HEK293 (cell line): ENCODE results near the gene PPP1R10.

ENCODE experiments used
- CTCF ChIA-PET: fragments of 350-600 bp; formaldehyde crosslinking; extraction: SDS; loops from one replicate; lab custom pipeline; 2021; ENCODE audit warnings: antibody characterized with exemption; lab: Yijun Ruan, JAX
- POLR2A ChIA-PET: fragments of 300-600 bp; formaldehyde crosslinking; extraction: SDS; loops from one replicate; lab custom pipeline; 2020; ENCODE audit warnings: antibody characterized with exemption, inconsistent platforms; lab: Yijun Ruan, JAX
- H3K27ac ChIP-seq: fragments of 200-500 bp; sonication (Bioruptor generic); 2 replicates; pipeline ENCODE4 v1.5.1; 2014; ENCODE audit warnings: low read depth, low read length, control low read depth, inconsistent platforms; ENCODE audit errors: extremely low read depth
- H3K36me3 ChIP-seq, 2 experiments: fragments of 200-500 bp in 1 of 2; sonication (Bioruptor generic) in 1 of 2; 1 replicate in 1 of 2; 2 replicates in 1 of 2; pipeline ENCODE4 v1.5.1; 2014 to 2017; ENCODE audit warnings: inconsistent platforms in 2 of 2, low read length in 2 of 2; ENCODE audit not compliant: control insufficient read depth in 2 of 2, insufficient read depth in 1 of 2
- H3K4me1 ChIP-seq: fragments of 200-500 bp; sonication (Bioruptor generic); 2 replicates; pipeline ENCODE4 v1.5.1; 2014; ENCODE audit warnings: mild to moderate bottlenecking, low read length, inconsistent platforms; ENCODE audit not compliant: control insufficient read depth, insufficient read depth
- H3K4me3 ChIP-seq: 2 replicates; pipeline ENCODE4 v1.5.1; 2011; ENCODE audit warnings: low read depth, mild to moderate bottlenecking, control low read depth, low read length, moderate library complexity
- H3K9me3 ChIP-seq: fragments of 200-500 bp; sonication (Bioruptor generic); 2 replicates; pipeline ENCODE4 v1.5.1; 2014; ENCODE audit warnings: low read depth, low read length, inconsistent platforms; ENCODE audit not compliant: control insufficient read depth, insufficient read depth
- BCL11B ChIP-seq: fragments of 450-650 bp; formaldehyde crosslinking; IDR thresholded peaks from 2 replicates; pipeline ENCODE4 v1.5.1; 2016; ENCODE audit warnings: low read depth, missing biosample characterization, missing genetic modification characterization
- EGR2 ChIP-seq: fragments of 450-650 bp; formaldehyde crosslinking; IDR thresholded peaks from 2 replicates; pipeline ENCODE4 v1.5.1; 2016; ENCODE audit warnings: low read depth, missing biosample characterization, missing genetic modification characterization
- GLI2 ChIP-seq: fragments of 450-650 bp; formaldehyde crosslinking; IDR thresholded peaks from 2 replicates; pipeline ENCODE4; 2017; ENCODE audit warnings: missing biosample characterization, missing genetic modification characterization, low read depth, borderline replicate concordance
- INSM2 ChIP-seq: fragments of 450-650 bp; formaldehyde crosslinking; IDR thresholded peaks from 2 replicates; pipeline ENCODE4 v1.5.1; 2016; ENCODE audit warnings: missing biosample characterization, missing genetic modification characterization
- KLF7 ChIP-seq: fragments of 450-650 bp; formaldehyde crosslinking; IDR thresholded peaks from 2 replicates; pipeline ENCODE4 v1.5.1; 2016; ENCODE audit warnings: missing biosample characterization, missing genetic modification characterization, borderline replicate concordance
- OSR2 ChIP-seq: fragments of 450-650 bp; formaldehyde crosslinking; IDR thresholded peaks from 2 replicates; pipeline ENCODE4 v1.5.1; 2016; ENCODE audit warnings: missing biosample characterization, missing genetic modification characterization
- PATZ1 ChIP-seq: fragments of 450-650 bp; formaldehyde crosslinking; IDR thresholded peaks from 2 replicates; pipeline ENCODE4 v1.5.1; 2016; ENCODE audit warnings: missing biosample characterization, missing genetic modification characterization
- PBX3 ChIP-seq: sonication (generic); formaldehyde crosslinking; IDR thresholded peaks from 2 replicates; pipeline ENCODE4 v1.8.1; 2022; ENCODE audit warnings: mild to moderate bottlenecking, moderate library complexity, missing genetic modification reagents
- SP2 ChIP-seq: fragments of 450-650 bp; formaldehyde crosslinking; IDR thresholded peaks from 2 replicates; pipeline ENCODE4 v1.5.1; 2016; ENCODE audit warnings: missing biosample characterization, missing genetic modification characterization
- YY1 ChIP-seq: fragments of 450-650 bp; formaldehyde crosslinking; IDR thresholded peaks from 2 replicates; pipeline ENCODE4 v1.5.1; 2018; ENCODE audit warnings: missing biosample characterization, missing genetic modification characterization
- YY2 ChIP-seq: fragments of 450-650 bp; formaldehyde crosslinking; IDR thresholded peaks from 2 replicates; pipeline ENCODE4 v1.5.1; 2016; ENCODE audit warnings: missing biosample characterization, missing genetic modification characterization
- ZEB2 ChIP-seq: fragments of 450-650 bp; formaldehyde crosslinking; IDR thresholded peaks from 2 replicates; pipeline ENCODE4 v1.5.1; 2016; ENCODE audit warnings: missing biosample characterization, missing genetic modification characterization
- ZFP37 ChIP-seq: fragments of 450-650 bp; formaldehyde crosslinking; IDR thresholded peaks from 2 replicates; pipeline ENCODE4 v1.5.1; 2016; ENCODE audit warnings: missing biosample characterization, missing genetic modification characterization
- ZNF184 ChIP-seq: fragments of 450-650 bp; IDR thresholded peaks from 2 replicates; pipeline ENCODE4 v1.5.1; 2018; ENCODE audit warnings: missing biosample characterization, mild to moderate bottlenecking, missing genetic modification characterization
- ZNF202 ChIP-seq: fragments of 450-650 bp; formaldehyde crosslinking; IDR thresholded peaks from 2 replicates; pipeline ENCODE4 v1.5.1; 2016; ENCODE audit warnings: missing biosample characterization, missing genetic modification characterization, borderline replicate concordance
- ZNF24 ChIP-seq: fragments of 450-650 bp; formaldehyde crosslinking; IDR thresholded peaks from 2 replicates; pipeline ENCODE4 v1.5.1; 2016; ENCODE audit warnings: missing biosample characterization, missing genetic modification characterization
- ZNF341 ChIP-seq: fragments of 450-650 bp; formaldehyde crosslinking; IDR thresholded peaks from 2 replicates; pipeline ENCODE4; 2016; ENCODE audit warnings: low read depth, missing biosample characterization, missing genetic modification characterization
- ZNF362 ChIP-seq: fragments of 450-650 bp; formaldehyde crosslinking; IDR thresholded peaks from 2 replicates; pipeline ENCODE4 v1.5.1; 2016; ENCODE audit warnings: missing biosample characterization, missing genetic modification characterization
- ZNF398 ChIP-seq: fragments of 450-650 bp; formaldehyde crosslinking; IDR thresholded peaks from 2 replicates; pipeline ENCODE4 v1.5.1; 2017; ENCODE audit warnings: missing biosample characterization, missing genetic modification characterization
- ZNF473 ChIP-seq: fragments of 450-650 bp; formaldehyde crosslinking; IDR thresholded peaks from 2 replicates; pipeline ENCODE4 v1.5.1; 2017; ENCODE audit warnings: missing biosample characterization, missing genetic modification characterization
- ZNF561 ChIP-seq: fragments of 450-650 bp; IDR thresholded peaks from 2 replicates; pipeline ENCODE4 v1.5.1; 2018; ENCODE audit warnings: missing biosample characterization, missing genetic modification characterization, borderline replicate concordance
- ZNF580 ChIP-seq: fragments of 450-650 bp; formaldehyde crosslinking; IDR thresholded peaks from 2 replicates; pipeline ENCODE4 v1.5.1; 2016; ENCODE audit warnings: missing biosample characterization, missing genetic modification characterization
- ZNF654 ChIP-seq: fragments of 450-650 bp; formaldehyde crosslinking; IDR thresholded peaks from 2 replicates; pipeline ENCODE4 v1.5.1; 2016; ENCODE audit warnings: low read depth, missing biosample characterization, missing genetic modification characterization
- ZNF701 ChIP-seq: fragments of 450-650 bp; formaldehyde crosslinking; IDR thresholded peaks from 2 replicates; pipeline ENCODE4 v1.5.1; 2016; ENCODE audit warnings: missing biosample characterization, missing genetic modification characterization
- ZNF791 ChIP-seq: fragments of 450-650 bp; formaldehyde crosslinking; IDR thresholded peaks from 2 replicates; pipeline ENCODE4 v1.5.1; 2016; ENCODE audit warnings: missing biosample characterization, missing genetic modification characterization
- ZNF830 ChIP-seq: fragments of 450-650 bp; IDR thresholded peaks from 2 replicates; pipeline ENCODE4 v1.5.0; 2018; ENCODE audit warnings: missing biosample characterization, missing genetic modification characterization, low read depth, mild to moderate bottlenecking, moderate library complexity
- ZNF837 ChIP-seq: fragments of 450-650 bp; formaldehyde crosslinking; IDR thresholded peaks from 2 replicates; pipeline ENCODE4 v1.5.1; 2016; ENCODE audit warnings: missing biosample characterization, missing genetic modification characterization

Gene PPP1R10

GRCh38 chr6:30617565-30618269 lies 674 bp upstream of the PPP1R10 start, which contains the start of gene MRPS18B (continued):
- TF ChIP-seq ZNF654 (tag by site-specific recombination) (no peak), PATZ1 (tag by site-specific recombination) (peak; percentile 73), INSM2 (peak; percentile 76), GLI2 (tag by site-specific recombination) (no peak), ZNF580 (tag by site-specific recombination) (no peak), EGR2 (tag by site-specific recombination) (0 out of 2 replicates have a peak, but pooled peaks have one; percentile 34), ZNF830 (tag by site-specific recombination) (no peak), ZNF791 (tag by site-specific recombination) (no peak), ZEB2 (tag by site-specific recombination) (peak; percentile 47), ZNF398 (tag by site-specific recombination) (peak; percentile 0; the same call in 1 of the 2 replicates), ZNF341 (tag by site-specific recombination) (peak; percentile 65), ZNF184 (tag by site-specific recombination) (0 out of 2 replicates have a peak, but pooled peaks have one; percentile 19), ZNF362 (tag by site-specific recombination) (no peak), YY1 (tag by site-specific recombination) (peak; percentile 93), ZNF473 (tag by site-specific recombination) (no peak), SP2 (tag by site-specific recombination) (peak; percentile 50; the same call in 1 of the 2 replicates), ZFP37 (peak; percentile 95)

- POLR2A ChIA-PET: interaction anchor here (0.6 to 4.8 kb wide), 30 partner anchors 10 to 498 kb away, joined by 3 to 197 read pairs (median 6); partner anchors contain the start of genes ABCF1, ATAT1, C6orf136 and DHX16
- H3K27ac ChIP-seq: peak overlapping the region; percentile 65
- no peaks in the 10 kb centered on the region for H3K9me3 ChIP-seq
- peaks cover 11 to 37% of the 10 kb centered on the region in 2 experiments; a peak in 2 of 3 replicates for H3K36me3 ChIP-seq
- peak overlapping the region; percentile 74 for H3K4me3 ChIP-seq
- peaks cover 18% of the 10 kb centered on the region for H3K4me1 ChIP-seq
- CTCF ChIA-PET: interaction anchor here (0.6 to 2.0 kb wide), 5 partner anchors 19 to 131 kb away, joined by 3 to 7 read pairs (median 6); no protein-coding TSS in a partner anchor
- TF ChIP-seq OSR2 (no peak), ZNF701 (no peak), ZNF561 (tag by site-specific recombination) (peak; percentile 68; the same call in 1 of the 2 replicates), ZNF202 (tag by site-specific recombination) (no peak), YY2 (0 out of 2 replicates have a peak, but pooled peaks have one; percentile 11), ZNF837 (no peak), ZNF24 (tag by site-specific recombination) (no peak), KLF7 (tag by site-specific recombination) (no peak), BCL11B (tag by site-specific recombination) (0 out of 2 replicates have a peak, but pooled peaks have one; percentile 7), PBX3 (CRISPR knock-in tag) (no peak)
Measured at GRCh38 chr6:30615958-30616810, 859 bp downstream of the PPP1R10 start.
